EH (cell line): ENCODE measurements around the gene HES4.
"Not testable (repeated sequence)": the region's sequence is repeated elsewhere in the genome, so short reads cannot be mapped to it uniquely, and the experiment has no call there.

Experiments
- DNase-seq: peaks from one replicate; pipeline ENCODE4 v3.0.0-alpha.2; 2015; ENCODE audit warnings: low read depth

Gene HES4

DNA sequence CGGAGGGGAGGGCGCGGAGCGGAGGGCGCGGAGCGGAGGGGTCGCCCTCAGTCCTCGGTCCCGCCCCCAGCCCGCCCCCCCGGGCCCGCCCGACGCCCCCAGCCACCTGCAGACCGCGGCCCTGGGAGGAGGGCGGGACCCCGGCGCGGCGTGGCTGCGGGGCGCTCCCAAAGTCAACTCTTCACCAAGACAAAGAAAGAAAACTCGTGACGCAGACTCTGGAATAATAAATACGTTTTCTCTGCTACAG is 1.2 kb downstream of the HES4 start:
- DNase-seq, result no peak

DNA sequence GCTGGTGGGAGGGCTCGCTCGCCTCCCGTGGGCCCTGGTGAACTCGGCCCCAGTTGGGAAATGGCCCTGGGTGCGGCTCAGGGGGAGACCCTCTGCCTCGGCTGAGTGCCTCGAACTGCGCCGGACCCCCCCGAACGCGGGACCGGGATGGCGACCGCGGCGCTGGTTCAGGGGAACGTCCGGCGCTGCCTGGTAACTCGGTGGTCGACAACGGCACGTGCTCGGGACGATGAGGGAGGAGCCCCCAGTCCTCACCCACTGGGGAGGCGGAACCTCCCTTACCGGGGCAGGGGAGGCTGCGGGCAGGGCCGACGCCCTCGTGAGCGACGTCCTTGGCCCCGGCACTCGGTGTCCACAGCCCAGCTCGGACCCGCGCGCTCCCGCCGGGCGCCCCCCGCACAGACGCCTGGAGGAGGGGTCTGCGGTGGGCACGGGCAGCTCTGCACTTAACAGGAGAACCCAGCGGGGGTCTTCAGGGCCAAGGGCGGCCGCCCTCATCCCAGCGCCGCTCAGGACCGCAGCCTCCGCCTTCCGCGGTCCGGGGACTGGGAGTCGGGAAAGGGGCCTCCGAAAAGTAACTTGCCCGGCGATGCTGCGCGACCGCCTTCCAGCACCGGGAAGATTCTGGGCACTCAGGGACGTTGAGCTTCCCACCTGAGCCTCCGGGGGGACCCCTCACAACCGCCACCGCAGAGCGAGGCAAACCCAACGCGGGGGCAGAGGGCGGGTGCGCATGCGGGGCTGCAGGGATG is 1.7 kb downstream of the HES4 start:
- DNase-seq, result no peak

DNA sequence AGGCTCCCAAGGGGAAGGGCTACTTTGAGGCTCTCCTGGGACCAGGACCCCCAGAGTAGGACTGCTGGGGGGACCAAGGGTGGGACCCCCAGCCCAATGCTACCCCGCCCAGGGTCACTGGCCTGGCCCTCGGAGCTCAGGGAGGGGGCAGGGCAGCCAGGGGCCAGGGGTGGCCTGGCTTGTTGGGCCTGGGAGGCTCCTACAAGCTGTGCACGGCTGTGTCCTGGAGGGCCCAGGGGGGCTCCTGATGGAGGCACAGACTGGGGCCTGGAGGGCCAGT is 2.2 kb downstream of the HES4 start:
- DNase-seq, result no peak

DNA sequence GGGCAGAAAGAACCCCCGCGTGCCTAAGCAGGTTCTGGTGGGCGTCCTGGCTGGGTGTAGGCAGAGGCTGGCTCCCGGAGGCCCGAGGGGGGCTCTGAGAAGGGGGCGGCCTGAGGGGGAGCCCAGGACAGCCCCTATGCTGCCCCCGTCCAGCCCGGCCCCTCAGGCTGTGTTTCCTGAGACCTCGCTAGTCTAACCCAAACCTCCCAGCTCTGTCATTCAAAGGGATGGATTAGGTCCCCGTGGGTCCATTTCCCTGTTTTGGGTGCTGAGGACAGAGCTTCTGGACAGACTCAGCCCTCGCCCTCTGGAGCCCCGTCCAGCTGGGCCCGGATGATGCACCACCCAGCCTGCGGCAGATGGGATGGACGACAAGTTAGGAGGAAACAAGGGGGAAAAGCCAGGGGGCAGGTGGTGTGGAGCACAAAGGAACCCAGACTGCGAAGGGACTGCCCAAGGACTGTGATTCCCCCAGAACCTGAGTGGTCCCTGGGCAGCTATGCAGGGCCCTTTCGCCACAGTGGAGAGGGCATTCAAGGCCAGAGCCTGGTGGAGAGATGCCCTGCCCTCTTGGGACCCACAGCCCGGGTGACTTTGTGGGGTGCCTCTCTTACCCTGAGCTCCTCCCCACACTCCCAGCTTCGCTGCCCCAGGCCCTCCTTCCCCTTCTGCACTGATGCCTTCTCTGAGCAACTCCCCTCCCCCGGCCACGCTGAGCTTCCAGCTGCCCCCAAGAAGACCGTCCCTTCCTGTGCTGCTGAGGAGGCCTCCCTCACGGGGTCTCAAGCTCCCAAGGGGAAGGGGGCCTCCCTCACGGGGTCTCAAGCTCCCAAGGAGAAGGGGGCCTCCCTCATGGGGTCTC is 2.8 kb downstream of the HES4 start:
- no peak for DNase-seq

DNA sequence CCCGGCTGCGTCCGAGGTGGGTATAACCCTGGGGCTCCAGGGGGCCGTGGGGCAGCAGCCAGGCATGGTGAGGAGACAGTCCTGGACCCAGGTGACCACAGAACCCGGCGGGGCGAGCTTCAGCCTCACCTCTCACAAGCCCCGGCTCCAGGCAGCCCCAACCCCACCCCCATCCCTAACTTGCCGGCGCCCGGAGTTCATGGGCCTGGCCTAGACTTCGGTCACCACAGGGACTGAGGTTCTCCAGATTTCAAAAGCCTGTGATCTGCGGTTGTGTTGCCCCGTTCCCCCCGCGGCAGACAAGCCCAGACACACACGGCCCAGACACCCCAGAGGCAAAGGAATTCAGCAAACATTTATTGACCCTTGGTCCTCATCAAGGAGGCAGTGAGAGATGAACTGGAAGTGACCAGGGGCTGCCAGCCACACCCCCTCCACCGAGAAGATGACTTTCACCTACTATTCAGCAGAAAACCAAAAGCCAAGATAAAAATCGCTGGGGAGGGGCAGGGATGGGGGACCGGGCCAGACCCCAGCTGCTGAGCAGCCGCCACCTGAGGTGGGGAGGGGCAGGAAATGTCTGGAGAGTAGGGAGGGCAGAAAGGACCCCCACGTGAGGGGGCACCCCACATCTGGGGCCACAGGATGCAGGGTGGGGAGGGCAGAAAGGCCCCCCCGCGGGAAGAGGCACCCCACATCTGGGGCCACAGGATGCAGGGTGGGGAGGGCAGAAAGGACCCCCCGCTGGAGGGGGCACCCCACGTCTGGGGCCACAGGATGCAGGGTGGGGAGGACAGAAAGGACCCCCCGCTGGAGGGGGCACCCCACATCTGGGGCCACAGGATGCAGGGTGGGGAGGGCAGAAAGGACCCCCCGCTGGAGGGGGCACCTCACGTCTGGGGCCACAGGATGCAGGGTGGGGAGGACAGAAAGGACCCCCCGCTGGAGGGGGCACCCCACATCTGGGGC is 3.9 kb downstream of the HES4 start:
- DNase-seq, result no peak

DNA sequence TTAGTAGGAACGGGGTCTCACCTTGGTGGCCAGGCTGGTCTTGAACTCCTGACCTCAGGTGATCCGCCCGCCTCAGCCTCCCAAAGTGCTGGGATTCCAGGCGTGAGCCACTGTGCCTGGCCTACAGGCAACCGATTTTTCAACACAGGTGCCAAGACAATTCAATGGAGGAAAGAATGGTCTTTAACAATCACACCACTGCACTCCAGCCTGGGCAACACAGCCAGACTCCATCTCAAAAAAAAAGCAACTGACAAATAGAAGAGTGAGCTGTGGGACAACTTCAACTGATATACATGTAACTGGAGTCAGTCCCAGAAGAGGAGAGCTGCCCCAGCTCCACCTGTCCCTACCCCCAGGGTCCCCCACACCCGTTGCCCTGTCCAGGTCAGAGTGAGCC is 5.4 kb downstream of the HES4 start:
- DNase-seq, result not testable (repeated sequence)

DNA sequence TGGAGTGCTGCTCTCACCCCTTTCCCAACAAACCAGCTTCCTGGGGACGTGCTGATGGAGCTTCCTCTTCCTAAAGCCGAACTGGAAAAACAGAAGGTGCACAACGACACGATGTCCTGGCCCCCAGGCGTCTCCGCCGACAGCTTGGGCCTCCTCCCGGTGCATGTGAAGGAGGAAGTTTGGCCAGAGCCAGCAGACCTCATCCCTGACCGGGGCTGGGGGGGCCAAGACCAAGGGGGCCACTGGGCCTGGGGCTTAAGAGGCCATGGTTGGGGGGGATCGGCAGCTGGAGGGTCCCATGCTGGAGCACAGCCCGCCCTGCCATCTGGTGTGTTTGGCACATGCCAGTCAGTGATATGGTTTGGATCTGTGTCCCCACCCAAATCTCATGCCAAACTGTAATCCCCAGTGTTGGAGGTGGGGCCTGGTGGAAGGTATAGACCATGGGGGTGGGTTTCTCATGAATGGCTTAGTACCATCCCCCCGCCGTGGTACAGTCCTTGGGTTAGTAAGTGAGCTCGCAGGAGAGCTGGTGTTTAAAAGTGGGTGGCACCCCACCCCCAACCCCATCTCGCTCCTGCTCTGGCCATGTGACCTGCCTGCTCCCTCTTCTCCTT is 6.4 kb downstream of the HES4 start:
- no peak for DNase-seq

DNA sequence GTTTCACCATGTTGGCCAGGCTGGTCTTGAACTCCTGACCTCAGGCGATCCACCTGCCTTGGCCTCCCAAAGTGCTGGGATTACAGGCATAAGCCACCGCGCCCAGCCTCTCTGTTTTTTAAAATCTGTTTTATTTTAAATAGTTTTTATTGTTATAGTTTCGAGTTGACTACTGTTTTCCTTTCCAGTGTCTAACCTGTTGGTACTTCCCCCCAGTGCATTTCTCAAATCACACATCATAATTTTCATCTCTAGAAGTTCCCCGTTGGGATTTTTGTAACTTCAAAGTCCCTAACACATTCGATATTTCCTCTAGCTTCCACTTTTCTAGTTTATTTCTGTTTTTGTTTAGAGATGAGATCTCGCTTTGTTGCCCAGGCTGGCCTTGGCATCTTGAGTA is 7.5 kb downstream of the HES4 start:
- no peak for DNase-seq

DNA sequence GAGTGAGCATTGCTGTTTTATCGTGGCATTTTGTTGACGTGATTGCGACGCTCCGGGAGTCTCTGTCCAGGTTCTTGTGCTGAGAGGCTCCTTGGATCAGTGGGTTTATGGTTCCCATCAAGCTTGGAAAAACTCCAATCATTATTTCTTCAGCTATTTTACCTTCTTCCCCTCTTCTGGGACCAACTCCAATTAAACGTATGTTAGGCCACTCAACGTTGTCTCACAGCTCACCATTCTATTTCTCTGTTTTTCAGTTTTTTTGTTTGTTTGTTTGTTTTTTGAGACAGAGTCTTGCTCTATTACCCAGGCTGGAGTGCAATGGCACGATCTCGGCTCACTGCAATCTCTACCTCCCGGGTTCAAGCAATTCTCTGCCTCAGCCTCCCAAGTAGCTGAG is 8.0 kb downstream of the HES4 start:
- DNase-seq, result no peak

DNA sequence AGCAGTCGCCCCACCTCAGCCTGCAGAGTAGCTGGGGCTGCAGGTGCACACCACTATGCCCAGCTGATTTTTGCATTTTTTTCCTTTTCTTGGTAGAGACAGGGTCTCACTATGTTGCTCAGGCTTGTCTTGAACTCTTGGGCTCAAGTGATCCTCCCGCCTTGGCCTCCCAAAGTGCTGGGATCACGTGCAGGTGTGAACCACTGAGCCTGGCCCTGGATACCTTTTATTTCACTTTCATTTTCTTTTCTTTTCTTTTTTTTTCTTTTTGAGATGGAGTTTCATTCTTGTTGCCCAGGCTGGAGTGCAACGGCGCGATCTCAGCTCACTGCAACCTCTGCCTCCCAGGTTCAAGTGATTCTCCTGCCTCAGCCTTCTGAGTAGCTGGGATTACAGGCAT is 8.6 kb downstream of the HES4 start:
- not testable (repeated sequence) for DNase-seq

DNA sequence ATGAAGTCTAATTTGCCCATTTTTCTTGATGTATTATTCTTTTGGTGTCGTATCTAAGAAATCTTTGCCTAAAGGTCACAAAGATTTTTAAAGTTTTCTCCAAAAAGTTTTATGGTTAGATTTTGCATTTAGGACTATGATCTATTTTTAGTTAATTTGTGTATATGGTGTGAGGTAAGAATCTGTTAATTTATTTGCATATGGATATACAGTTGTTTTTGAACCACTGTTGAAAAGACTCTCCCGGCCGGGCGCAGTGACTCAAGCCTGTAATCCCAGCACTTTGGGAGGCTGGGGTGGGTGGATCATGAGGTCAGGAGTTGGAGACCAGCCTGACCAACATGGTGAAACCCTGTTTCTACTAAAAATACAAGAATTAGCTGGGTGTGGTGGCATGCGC is 11.8 kb downstream of the HES4 start:
- not testable (repeated sequence) for DNase-seq

DNA sequence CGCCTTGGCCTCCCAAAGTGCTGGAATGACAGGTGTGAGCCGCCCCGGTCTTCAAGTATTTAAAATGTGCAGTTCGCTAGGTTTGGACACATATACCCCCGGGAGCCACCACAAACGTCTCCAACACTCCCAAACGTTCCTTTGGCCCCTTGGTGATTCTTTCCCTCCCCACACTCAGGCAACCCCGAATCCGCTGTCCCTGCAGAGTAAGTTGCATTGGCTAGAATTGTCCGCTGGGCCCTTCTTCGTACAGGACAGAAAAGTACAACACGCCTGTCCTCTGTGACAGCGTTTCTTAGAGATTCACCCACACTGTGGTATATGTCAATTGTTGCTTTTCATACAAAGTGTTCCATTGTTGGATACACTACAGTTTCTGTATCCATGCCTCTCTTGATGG is 14.8 kb downstream of the HES4 start:
- DNase-seq, result no peak

DNA sequence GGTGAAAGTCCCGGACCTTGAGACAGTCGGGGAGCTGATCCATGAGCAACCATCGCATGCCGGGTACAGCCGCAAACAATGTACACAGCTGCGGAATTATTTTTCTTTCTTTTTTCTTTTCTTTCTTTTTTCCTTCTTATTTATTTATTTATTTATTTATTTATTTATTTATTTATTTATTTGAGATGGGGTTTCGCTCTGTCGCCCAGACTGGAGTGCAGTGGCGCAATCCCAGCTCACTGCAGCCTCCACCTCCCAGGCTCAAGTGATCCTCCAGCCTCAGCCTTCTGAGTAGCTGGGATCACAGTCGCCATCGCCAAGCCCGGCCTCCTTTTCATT is 15.5 kb downstream of the HES4 start:
- no peak for DNase-seq

DNA sequence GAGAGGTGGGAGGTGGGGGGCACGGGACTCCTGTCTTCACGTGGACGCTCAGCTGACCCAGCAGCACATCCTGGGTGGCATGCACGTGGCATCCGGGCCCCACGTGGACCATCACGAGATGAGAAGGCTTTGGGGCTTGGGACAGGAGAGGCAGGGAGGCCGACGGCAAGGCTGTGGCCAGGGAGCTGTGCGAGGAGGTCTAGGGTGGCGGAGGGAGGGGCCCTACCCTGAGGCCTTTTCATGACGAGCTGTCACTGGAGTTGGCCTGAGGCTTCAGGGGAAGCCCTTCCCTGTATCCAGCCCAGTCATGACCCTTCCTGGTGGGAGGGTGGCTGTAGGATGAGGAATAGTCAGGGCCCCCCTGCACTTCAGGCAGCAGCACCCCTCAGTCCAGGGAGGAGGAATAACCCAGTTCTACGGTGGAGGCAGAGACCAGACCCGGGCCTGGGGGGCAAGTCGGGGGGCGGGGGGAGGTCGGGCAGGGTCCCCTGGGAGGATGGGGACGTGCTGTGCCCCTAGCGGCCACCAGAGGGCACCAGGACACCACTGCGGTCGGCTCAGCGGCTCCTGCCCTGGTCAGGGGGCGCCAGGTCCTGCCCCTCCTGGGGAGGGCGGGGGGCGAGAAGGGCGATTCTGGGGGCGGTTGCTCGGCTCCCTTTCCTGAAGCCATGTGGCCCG is 16.0 kb downstream of the HES4 start:
- DNase-seq, result peak; percentile 42

DNA sequence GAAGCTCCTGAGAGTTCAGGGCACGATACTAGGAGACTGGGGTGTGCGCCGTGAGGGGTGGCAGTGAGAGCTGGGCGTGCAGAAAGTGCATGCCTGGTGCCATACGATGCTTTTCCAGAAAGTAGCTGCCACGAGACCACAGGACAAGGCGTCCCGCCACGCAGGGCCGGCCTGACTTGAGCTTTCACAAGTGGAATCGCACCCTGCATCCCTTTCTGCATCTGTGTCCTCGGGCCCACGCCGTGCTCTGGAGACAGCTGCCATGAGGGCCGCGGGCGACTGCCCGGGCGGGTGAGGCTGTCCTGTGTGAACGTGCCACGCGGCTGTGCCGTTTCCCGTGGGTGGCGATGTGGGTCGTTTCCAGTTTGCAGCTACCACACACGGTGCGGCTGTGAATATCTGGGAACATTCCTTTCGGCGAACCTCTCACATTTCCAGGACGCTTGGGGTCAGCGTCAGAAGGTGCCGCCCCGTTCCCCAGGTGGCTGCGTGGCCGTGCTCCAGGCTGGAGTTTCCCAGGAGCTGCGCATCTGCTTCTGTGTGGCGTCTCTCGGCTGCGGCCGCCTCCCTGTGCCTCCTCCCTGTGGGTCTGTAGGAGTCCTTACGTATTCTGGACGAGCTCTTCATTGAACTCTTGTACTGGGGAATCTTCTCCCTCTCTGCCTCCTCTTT is 17.0 kb downstream of the HES4 start:
- no peak for DNase-seq

DNA sequence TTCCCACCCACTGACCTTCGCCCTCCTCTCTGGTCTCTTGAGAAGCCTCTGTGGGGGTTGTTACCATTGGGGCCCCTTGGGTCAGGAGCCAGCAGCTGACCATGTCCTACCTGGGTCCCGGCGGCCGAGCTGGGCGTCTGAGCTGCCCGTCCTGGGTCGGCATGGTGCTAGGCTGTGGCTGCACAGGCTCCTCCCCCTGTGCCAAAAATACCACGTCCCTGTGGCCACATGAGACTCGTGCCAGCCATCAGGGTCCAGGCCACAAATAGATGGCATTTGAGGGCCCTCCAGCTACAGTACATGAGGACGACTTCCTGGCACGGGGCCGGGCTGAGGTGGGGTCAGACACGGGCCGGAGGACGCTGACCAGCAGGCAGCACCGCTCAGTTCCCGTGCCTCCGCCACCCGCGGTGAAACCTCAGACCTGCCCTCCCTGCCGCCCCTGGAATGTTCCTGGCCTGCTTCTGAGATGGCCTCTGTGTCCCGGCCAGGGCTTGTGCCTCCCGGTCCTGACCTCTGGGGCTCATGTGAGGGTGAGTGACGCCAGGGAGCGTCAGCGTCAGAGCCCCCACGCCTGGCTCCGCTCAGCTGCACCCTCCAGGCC is 17.8 kb downstream of the HES4 start, which contains the start of gene PERM1:
PERM1 (minus strand) TSS at position 139 of the 604 bp plus-strand sequence. CDS start 1,064 bp downstream, outside the sequence.
- DNase-seq, result no peak

DNA sequence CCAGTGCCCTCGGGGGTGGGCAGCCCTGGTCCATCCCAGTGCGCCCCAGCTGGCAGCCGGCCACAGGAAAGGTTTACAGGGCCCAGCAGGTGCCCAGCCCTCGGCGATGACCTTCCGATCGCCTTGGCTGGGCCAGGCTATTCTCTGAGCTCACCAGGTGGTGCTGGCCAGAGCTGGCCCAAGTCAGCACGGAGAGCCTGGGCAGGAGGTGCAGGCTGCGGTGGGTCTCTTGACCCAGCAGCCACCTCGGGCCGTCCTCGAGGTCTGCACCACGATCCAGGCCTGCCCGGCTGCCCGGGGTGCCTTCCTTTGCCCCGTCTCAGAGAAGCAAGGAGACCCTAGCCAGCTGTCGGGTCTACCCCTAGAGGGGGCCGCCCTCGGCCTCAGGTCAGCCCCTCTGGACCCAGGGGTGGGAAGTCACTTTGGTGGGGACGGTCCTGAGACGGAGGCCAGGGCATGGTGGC is 18.4 kb downstream of the HES4 start:
- no peak for DNase-seq

DNA sequence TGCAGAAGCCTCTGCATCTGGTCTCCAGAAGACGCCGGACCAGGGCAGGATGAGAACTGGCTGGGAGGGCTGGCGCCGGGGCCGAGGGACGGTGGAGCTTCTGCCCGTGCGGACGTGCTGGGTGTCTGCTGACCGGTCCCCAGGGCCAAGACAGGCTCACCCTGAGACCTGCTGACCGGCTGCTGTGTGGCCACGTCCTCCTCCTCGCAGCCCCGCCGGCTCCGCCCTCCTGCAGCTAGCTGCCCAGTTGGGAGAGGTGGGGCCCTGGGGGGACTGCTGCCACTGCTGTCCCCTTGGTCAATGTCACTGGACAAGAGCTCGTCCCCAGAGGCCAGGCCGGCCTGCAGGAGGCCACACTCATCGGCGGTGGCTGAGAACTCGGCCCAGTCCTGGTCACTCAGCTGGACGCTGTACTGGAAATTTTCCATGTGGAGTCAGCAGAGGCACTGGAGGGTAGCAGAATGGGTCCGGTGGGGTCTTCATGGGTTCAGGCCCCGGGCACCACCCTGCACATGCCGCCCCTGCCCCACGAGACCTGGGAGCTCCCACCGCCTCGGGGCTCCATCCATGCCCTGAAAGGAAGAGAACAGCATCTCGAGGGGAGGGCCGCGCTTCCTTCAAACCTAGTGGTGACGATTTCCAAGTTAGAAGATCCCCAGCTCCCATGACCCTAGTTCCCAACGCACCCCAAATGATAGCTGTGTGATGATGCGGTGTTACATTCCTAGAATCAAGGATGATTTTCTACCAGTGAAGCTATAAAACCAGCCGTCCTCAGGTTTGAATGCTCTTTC is 19.1 kb downstream of the HES4 start:
- no peak for DNase-seq

DNA sequence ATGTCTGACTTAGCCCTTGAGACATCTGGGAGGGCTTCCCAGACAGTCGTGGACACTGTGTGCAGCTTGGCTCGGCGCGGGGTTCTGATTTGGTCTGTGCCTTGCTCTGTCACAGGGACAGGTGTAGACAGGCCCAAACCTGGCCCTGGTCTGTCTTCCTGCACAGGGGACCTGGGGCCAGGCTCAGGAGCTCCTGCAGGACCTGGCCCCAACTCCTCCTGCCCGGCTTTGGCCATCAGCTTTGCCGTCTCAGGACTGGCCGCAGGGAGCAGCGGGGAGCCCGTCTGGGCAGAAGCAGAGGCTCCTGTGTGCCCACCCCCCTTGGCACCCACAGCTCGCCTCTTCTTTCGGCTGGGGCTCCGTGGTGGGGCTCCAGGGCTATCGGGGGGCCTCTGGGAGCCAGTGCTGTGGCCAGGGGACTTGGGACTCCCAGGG is 19.7 kb downstream of the HES4 start:
- DNase-seq, result no peak

DNA sequence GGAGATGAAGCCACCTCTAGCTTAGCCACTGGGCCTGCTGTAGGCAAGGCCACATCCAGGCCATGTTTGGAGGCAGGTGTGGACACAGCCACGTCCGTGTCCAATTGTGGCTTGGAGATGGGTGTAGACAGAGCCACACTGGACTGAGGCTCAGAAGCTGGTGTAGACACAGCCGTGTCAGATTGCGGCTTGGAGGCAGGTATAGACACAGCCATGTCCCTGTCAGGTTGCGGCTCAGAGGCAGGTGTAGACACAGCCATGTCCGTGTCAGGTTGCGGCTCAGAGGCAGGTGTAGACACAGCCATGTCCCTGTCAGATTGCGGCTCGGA is 20.2 kb downstream of the HES4 start:
- DNase-seq, result no peak
